PC-9 (cell line): ENCODE results near the gene NFS1. TPM values are rescaled to one million over a fixed set of nuclear protein-coding genes. Genes with fewer than 3 reads are reported as not detected.

ENCODE experiments used
- BruUV-seq: library from RNA; stranded (reverse); fragments of 400-500 nt; replicated peaks from 2 replicates; lab custom pipeline; 2021; lab: Mats Ljungman, UMichigan
- CTCF ChIA-PET: fragments of 300-600 bp; sonication (Branson Sonifier 250); formaldehyde crosslinking; loops from one replicate; lab custom pipeline; 2022; ENCODE audit warnings: antibody characterized with exemption; lab: Charles Lee
- POLR2A ChIA-PET: fragments of 300-600 bp; sonication (Branson Sonifier 250); formaldehyde crosslinking; loops from one replicate; lab custom pipeline; 2022; ENCODE audit warnings: antibody characterized with exemption; ENCODE audit not compliant: unreplicated experiment; lab: Charles Lee
- DNase-seq, 2 experiments: peaks; one replicate each; pipeline versions ENCODE4 v3.0.0 to v3.0.0-alpha.2; 2015 to 2022; ENCODE audit warnings: mixed read lengths in 1 of 2
- H2AFZ ChIP-seq: fragments of 200-600 bp; sonication (generic); 2 replicates; pipeline ENCODE4 v1.8.1; 2017; ENCODE audit warnings: antibody characterized with exemption
- H3F3A ChIP-seq: fragments of 200-600 bp; sonication (generic); 2 replicates; pipeline ENCODE4 v1.8.1; 2017; ENCODE audit warnings: antibody characterized with exemption, mild to moderate bottlenecking, low read depth; ENCODE audit not compliant: insufficient read depth
- H3K27ac ChIP-seq: fragments of 200-600 bp; sonication (generic); 2 replicates; pipeline ENCODE4 v1.6.1; 2016; ENCODE audit warnings: mixed run types
- H3K27me3 ChIP-seq: fragments of 200-600 bp; sonication (generic); 2 replicates; pipeline ENCODE4 v1.6.1; 2016; ENCODE audit warnings: low read depth, mixed run types; ENCODE audit not compliant: insufficient read depth
- H3K36me3 ChIP-seq: fragments of 200-600 bp; sonication (generic); 2 replicates; pipeline ENCODE4 v1.6.1; 2016; ENCODE audit warnings: low read depth, mixed run types
- H3K4me1 ChIP-seq: fragments of 200-600 bp; sonication (generic); replicated peaks from 2 replicates; pipeline ENCODE4 v1.6.1; 2016; ENCODE audit warnings: mixed run types; ENCODE audit not compliant: insufficient read depth
- H3K4me2 ChIP-seq: fragments of 200-600 bp; sonication (generic); 2 replicates; pipeline ENCODE4 v1.6.1; 2017; ENCODE audit warnings: mixed run types
- H3K4me3 ChIP-seq: fragments of 200-600 bp; sonication (generic); 2 replicates; pipeline ENCODE4 v1.6.1; 2016; ENCODE audit warnings: mixed run types
- H3K79me2 ChIP-seq: fragments of 200-600 bp; sonication (generic); 2 replicates; pipeline ENCODE4 v1.6.1; 2017; ENCODE audit warnings: low read depth, mixed run types
- H3K9me2 ChIP-seq: fragments of 200-600 bp; sonication (generic); 2 replicates; pipeline ENCODE4 v1.8.1; 2017; ENCODE audit warnings: mild to moderate bottlenecking; ENCODE audit not compliant: insufficient read depth
- H3K9me3 ChIP-seq: fragments of 200-600 bp; sonication (generic); 2 replicates; pipeline ENCODE4 v1.8.1; 2016; ENCODE audit warnings: low read depth; ENCODE audit not compliant: insufficient read depth
- H4K20me1 ChIP-seq: fragments of 200-600 bp; sonication (generic); 2 replicates; pipeline ENCODE4 v1.8.1; 2017; ENCODE audit not compliant: insufficient read depth
- EZH2 ChIP-seq: fragments of 200-600 bp; sonication (generic); IDR thresholded peaks from 2 replicates; pipeline ENCODE4 v1.8.0; 2017; ENCODE audit warnings: antibody characterized with exemption, low read depth
- intact Hi-C: fragments of 100-400 bp; cut with micrococcal nuclease; formaldehyde crosslinking; loops from one replicate; pipeline ENCODE4 v1.10.0; 2022; ENCODE audit not compliant: unreplicated experiment
- total RNA-seq: library from RNA; stranded (reverse); gene quantifications from 2 replicates; pipeline ENCODE4 v1.2.3, GENCODE V29; 2021
- TF ChIP-seq, protein P1 (sequence below): fragments of 200-600 bp; sonication (generic); conservative IDR thresholded peaks from 2 replicates; pipeline ENCODE4 v1.6.1; 2017; ENCODE audit warnings: mixed run types, antibody characterized with exemption, mild to moderate bottlenecking, moderate library complexity

NFS1 gene
- total RNA-seq, 1 experiment from 2014 or later = 65.0 TPM

DNA sequence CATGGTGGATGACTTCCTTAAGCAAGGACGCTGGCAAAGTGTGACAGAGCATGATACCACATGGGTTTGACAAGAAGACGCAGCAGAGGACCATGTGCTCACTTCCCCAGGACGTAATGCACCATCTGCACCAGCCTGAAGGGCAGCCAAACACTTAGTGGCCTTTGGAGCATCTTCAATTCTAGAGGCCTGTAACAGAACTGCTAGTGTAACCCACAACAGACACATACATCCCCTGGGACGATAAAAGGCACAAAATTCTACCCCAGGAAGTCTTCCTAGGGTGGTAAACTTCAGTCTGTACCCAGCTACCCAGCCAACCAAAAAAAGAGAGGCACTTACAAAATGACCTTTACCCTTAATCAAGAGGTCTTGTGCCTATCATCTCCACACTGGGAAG is 25.3 kb downstream of the NFS1 start:
- no peak overlapping the region for H3K27ac ChIP-seq
- no peaks in the 10 kb centered on the region for H3K9me3 ChIP-seq
- no peaks in the 10 kb centered on the region for H3K9me2 ChIP-seq
- BruUV-seq = no TSS peak
- H3K36me3 ChIP-seq = no peaks in the 10 kb centered on the region; the same call in 1 of the 2 replicates
- no peaks in the 10 kb centered on the region for H3K79me2 ChIP-seq
- H3K4me3 ChIP-seq = no peak overlapping the region
- no peaks in the 10 kb centered on the region for H3K4me1 ChIP-seq
- POLR2A ChIA-PET = no interaction called here
- intact Hi-C loops = no loop called here
- H3F3A ChIP-seq = no peaks in the 10 kb centered on the region
- no peaks in the 10 kb centered on the region for H3K27me3 ChIP-seq
- no peaks in the 10 kb centered on the region for H4K20me1 ChIP-seq
- TF ChIP-seq EZH2 = no peak
- TF ChIP-seq, protein P1, sequence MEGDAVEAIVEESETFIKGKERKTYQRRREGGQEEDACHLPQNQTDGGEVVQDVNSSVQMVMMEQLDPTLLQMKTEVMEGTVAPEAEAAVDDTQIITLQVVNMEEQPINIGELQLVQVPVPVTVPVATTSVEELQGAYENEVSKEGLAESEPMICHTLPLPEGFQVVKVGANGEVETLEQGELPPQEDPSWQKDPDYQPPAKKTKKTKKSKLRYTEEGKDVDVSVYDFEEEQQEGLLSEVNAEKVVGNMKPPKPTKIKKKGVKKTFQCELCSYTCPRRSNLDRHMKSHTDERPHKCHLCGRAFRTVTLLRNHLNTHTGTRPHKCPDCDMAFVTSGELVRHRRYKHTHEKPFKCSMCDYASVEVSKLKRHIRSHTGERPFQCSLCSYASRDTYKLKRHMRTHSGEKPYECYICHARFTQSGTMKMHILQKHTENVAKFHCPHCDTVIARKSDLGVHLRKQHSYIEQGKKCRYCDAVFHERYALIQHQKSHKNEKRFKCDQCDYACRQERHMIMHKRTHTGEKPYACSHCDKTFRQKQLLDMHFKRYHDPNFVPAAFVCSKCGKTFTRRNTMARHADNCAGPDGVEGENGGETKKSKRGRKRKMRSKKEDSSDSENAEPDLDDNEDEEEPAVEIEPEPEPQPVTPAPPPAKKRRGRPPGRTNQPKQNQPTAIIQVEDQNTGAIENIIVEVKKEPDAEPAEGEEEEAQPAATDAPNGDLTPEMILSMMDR = no peak
- H3K4me2 ChIP-seq = no peak overlapping the region
- no peak overlapping the region for H2AFZ ChIP-seq
- DNase-seq = no peak
- CTCF ChIA-PET = no interaction called here

GRCh38 chr20:35669681-35670080 is 29.5 kb downstream of the NFS1 start:
- Histone ChIP-seq H3K4me3 (no peak overlapping the region), H3F3A (peaks cover 7% of the 10 kb centered on the region; the same call in 1 of the 2 replicates), H3K36me3 (no peaks in the 10 kb centered on the region; the same call in 1 of the 2 replicates), H3K9me2 (no peaks in the 10 kb centered on the region), H3K79me2 (peaks cover under 1% of the 10 kb centered on the region; the same call in 1 of the 2 replicates), H3K9me3 (no peaks in the 10 kb centered on the region), H3K27ac (no peak overlapping the region), H3K27me3 (no peaks in the 10 kb centered on the region), H2AFZ (no peak overlapping the region), H3K4me1 (no peaks in the 10 kb centered on the region), H3K4me2 (no peak overlapping the region), H4K20me1 (no peaks in the 10 kb centered on the region)
- intact Hi-C loops = no loop called here
- CTCF ChIA-PET = interaction anchor here (0.8 kb wide), 1 partner anchor 189 kb away, joined by 3 read pairs; no protein-coding TSS in a partner anchor
- POLR2A ChIA-PET = no interaction called here
- DNase-seq = no peak
- BruUV-seq = no TSS peak
- no peak for TF ChIP-seq EZH2
- TF ChIP-seq, protein P1 = no peak

DNA sequence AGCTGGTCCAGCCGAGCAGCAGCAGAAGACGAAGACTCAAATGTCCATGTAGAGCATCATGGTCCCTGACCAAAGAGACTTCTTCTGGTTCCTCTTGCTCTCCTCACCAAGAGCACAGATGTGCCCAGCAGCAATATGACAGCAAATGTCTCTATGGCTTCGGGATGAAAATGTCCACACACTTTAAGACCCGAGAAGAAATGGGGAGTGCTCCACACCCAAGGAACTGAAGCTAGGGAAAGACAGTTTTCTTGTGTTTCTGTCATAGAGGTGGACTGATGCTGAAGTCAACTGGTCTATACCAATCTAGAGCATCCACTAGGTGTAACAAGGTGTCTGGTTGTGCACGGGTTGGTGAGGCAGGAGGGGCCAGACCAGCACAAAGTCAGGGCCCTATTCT is 29.9 kb downstream of the NFS1 start:
- intact Hi-C loops = no loop called here
- H3K9me3 ChIP-seq = no peaks in the 10 kb centered on the region
- POLR2A ChIA-PET = no interaction called here

More for the DNA sequence above, 29.9 kb downstream of the NFS1 start:
- H2AFZ ChIP-seq = no peak overlapping the region
- TF ChIP-seq, protein P1 = no peak
- TF ChIP-seq EZH2 = no peak
- no peak overlapping the region for H3K4me3 ChIP-seq
- no peaks in the 10 kb centered on the region for H3K27me3 ChIP-seq
- CTCF ChIA-PET = interaction anchor here (0.8 kb wide), 1 partner anchor 189 kb away, joined by 3 read pairs; no protein-coding TSS in a partner anchor
- H3K36me3 ChIP-seq = no peaks in the 10 kb centered on the region; the same call in 1 of the 2 replicates
- no peak overlapping the region for H3K4me2 ChIP-seq
- H3K79me2 ChIP-seq = peaks cover 5% of the 10 kb centered on the region
- no peaks in the 10 kb centered on the region for H3K9me2 ChIP-seq
- no peaks in the 10 kb centered on the region for H4K20me1 ChIP-seq
- DNase-seq = no peak
- H3K27ac ChIP-seq = no peak overlapping the region
- H3F3A ChIP-seq = peaks cover 7% of the 10 kb centered on the region; the same call in 1 of the 2 replicates
- no peaks in the 10 kb centered on the region for H3K4me1 ChIP-seq
- no TSS peak for BruUV-seq
